Neural cell (in vitro differentiated cells): ENCODE measurements around the gene APOL6. TPM values are rescaled to one million over a fixed set of nuclear protein-coding genes. Genes with fewer than 3 reads are reported as not detected.

ENCODE experiments used
- H2AFZ ChIP-seq: fragments of 200-600, 300-800 bp; sonication (generic), shearing (Covaris generic); 2 replicates; pipeline ENCODE4 v1.6.0; 2014; ENCODE audit warnings: low read depth, mild to moderate bottlenecking, antibody characterized with exemption, low read length, moderate library complexity
- H3F3A ChIP-seq: fragments of 200-600 bp; shearing (Covaris generic); 2 replicates; pipeline ENCODE4 v1.6.1; 2016; ENCODE audit warnings: mild to moderate bottlenecking, moderate library complexity, mixed read lengths, antibody characterized with exemption, low read length; ENCODE audit not compliant: insufficient read depth, poor library complexity, severe bottlenecking
- H3K27ac ChIP-seq: fragments of 200-600, 300-800 bp; sonication (generic), shearing (Covaris generic); 2 replicates; pipeline ENCODE4 v1.5.1; 2014; ENCODE audit warnings: mild to moderate bottlenecking, low read length, moderate library complexity
- H3K27me3 ChIP-seq: fragments of 300-800, 200-600 bp; sonication (generic), shearing (Covaris generic); 2 replicates; pipeline ENCODE4 v1.6.0; 2014; ENCODE audit warnings: mild to moderate bottlenecking, low read depth, low read length, moderate library complexity; ENCODE audit not compliant: insufficient read depth
- H3K36me3 ChIP-seq: fragments of 300-800, 200-600 bp; sonication (generic), shearing (Covaris generic); 2 replicates; pipeline ENCODE4 v1.5.1; 2014; ENCODE audit warnings: mild to moderate bottlenecking, antibody characterized with exemption, low read length, moderate library complexity; ENCODE audit not compliant: insufficient read depth
- H3K4me2 ChIP-seq: fragments of 300-800, 200-600 bp; sonication (generic), shearing (Covaris generic); 2 replicates; pipeline ENCODE4 v1.6.0; 2014; ENCODE audit warnings: mild to moderate bottlenecking, low read length
- H3K4me3 ChIP-seq: fragments of 300-800, 200-600 bp; sonication (generic), shearing (Covaris generic); 2 replicates; pipeline ENCODE4 v1.5.1; 2014; ENCODE audit warnings: mild to moderate bottlenecking, low read length, moderate library complexity
- H3K79me2 ChIP-seq: fragments of 200-600 bp; shearing (Covaris generic); replicated peaks from 2 replicates; pipeline ENCODE4 v1.6.0; 2014; ENCODE audit warnings: mild to moderate bottlenecking, low read length, moderate library complexity; ENCODE audit not compliant: insufficient read depth
- H3K9ac ChIP-seq: fragments of 300-800, 200-600 bp; sonication (generic), shearing (Covaris generic); 2 replicates; pipeline ENCODE4 v1.6.1; 2016; ENCODE audit warnings: mild to moderate bottlenecking, low read length, mixed read lengths
- H3K9me2 ChIP-seq: fragments of 200-600 bp; shearing (Covaris generic); 2 replicates; pipeline ENCODE4 v1.6.1; 2016; ENCODE audit warnings: mild to moderate bottlenecking, low read length, mixed read lengths; ENCODE audit not compliant: insufficient read depth
- H3K9me3 ChIP-seq: fragments of 200-600, 300-800 bp; sonication (generic), shearing (Covaris generic); 2 replicates; pipeline ENCODE4 v1.6.1; 2016; ENCODE audit warnings: mild to moderate bottlenecking, mixed run types, low read length, moderate library complexity, mixed read lengths
- H4K20me1 ChIP-seq: fragments of 200-600 bp; shearing (Covaris generic); 2 replicates; pipeline ENCODE4 v1.6.1; 2016; ENCODE audit warnings: mild to moderate bottlenecking, mixed run types; ENCODE audit not compliant: insufficient read depth
- EP300 ChIP-seq: fragments of 450-650 bp; conservative IDR thresholded peaks from 2 replicates; pipeline ENCODE4 v1.6.1; 2014; ENCODE audit warnings: antibody characterized with exemption, mild to moderate bottlenecking, moderate library complexity; ENCODE audit not compliant: poor library complexity, severe bottlenecking
- EZH2 ChIP-seq: fragments of 200-600, 300-800 bp; shearing (Covaris generic), sonication (generic); IDR thresholded peaks from 2 replicates; pipeline ENCODE4 v1.6.1; 2014; ENCODE audit warnings: antibody characterized with exemption, low read length, borderline replicate concordance, mild to moderate bottlenecking; ENCODE audit not compliant: insufficient read depth, poor library complexity, severe bottlenecking
- MXI1 ChIP-seq: fragments of 450-650 bp; conservative IDR thresholded peaks from 2 replicates; pipeline ENCODE4 v1.6.1; 2014; ENCODE audit warnings: antibody characterized with exemption, mild to moderate bottlenecking; ENCODE audit not compliant: poor library complexity, severe bottlenecking
- POLR2AphosphoS5 ChIP-seq: IDR thresholded peaks from 2 replicates; pipeline ENCODE4 v1.6.1; 2012
- RAD21 ChIP-seq: fragments of 450-650 bp; conservative IDR thresholded peaks from 2 replicates; pipeline ENCODE4 v1.6.1; 2014; ENCODE audit warnings: antibody characterized with exemption, mild to moderate bottlenecking, moderate library complexity
- SMC3 ChIP-seq: fragments of 450-650 bp; conservative IDR thresholded peaks from 2 replicates; pipeline ENCODE4 v1.6.1; 2014; ENCODE audit warnings: antibody characterized with exemption, mild to moderate bottlenecking, moderate library complexity; ENCODE audit not compliant: poor library complexity
- TAF1 ChIP-seq: IDR thresholded peaks from 2 replicates; pipeline ENCODE4 v1.6.1; 2012; ENCODE audit warnings: low read depth
- polyA plus RNA-seq: library from polyadenylated mRNA; depleted of rRNA; stranded (reverse); fragments of >200 nt; gene quantifications from 2 replicates; pipeline ENCODE4 v1.2.3, GENCODE V29; 2014
- TF ChIP-seq, protein P1 (sequence below): IDR thresholded peaks from 2 replicates; pipeline ENCODE4 v1.6.1; 2012; ENCODE audit warnings: borderline replicate concordance
- TF ChIP-seq, protein P2 (sequence below): fragments of 450-650 bp; IDR thresholded peaks from 2 replicates; pipeline ENCODE4 v1.5.1; 2014; ENCODE audit warnings: antibody characterized with exemption, mild to moderate bottlenecking, moderate library complexity; ENCODE audit not compliant: poor library complexity, severe bottlenecking

The APOL6 gene
- polyA plus RNA-seq, 1 donor from 2014 or later = not detected

DNA sequence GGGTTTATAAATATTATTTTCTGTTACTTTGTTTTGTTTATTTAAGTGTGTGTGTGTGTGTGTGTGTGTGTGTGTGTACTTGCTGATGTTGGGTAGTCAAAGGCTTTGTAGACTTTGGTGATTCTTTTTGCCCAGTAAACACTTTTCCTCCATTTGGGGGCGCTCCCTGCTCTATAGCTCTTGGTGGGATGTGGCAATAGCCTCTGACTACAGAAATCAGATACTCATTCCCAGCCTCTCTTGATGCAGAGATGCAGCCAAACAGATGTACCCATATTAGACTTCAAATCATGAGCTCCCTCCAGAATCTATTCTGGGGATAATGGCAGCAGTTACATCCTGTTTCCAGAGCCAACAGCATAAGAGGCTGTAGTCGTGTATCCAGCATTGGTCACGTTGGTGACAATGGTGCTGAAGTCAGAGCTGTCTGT is 36.0 kb downstream of the APOL6 start:
- Histone ChIP-seq H3K9ac (no peak overlapping the region), H3K4me3 (no peak overlapping the region), H3K79me2 (no peaks in the 10 kb centered on the region), H3K27me3 (no peaks in the 10 kb centered on the region), H4K20me1 (no peaks in the 10 kb centered on the region), H3K36me3 (no peaks in the 10 kb centered on the region), H3K27ac (no peak overlapping the region), H3K9me3 (no peaks in the 10 kb centered on the region), H3K9me2 (no peaks in the 10 kb centered on the region), H3K4me2 (no peak overlapping the region), H2AFZ (no peak overlapping the region), H3F3A (no peaks in the 10 kb centered on the region)
- TF ChIP-seq, protein P1, sequence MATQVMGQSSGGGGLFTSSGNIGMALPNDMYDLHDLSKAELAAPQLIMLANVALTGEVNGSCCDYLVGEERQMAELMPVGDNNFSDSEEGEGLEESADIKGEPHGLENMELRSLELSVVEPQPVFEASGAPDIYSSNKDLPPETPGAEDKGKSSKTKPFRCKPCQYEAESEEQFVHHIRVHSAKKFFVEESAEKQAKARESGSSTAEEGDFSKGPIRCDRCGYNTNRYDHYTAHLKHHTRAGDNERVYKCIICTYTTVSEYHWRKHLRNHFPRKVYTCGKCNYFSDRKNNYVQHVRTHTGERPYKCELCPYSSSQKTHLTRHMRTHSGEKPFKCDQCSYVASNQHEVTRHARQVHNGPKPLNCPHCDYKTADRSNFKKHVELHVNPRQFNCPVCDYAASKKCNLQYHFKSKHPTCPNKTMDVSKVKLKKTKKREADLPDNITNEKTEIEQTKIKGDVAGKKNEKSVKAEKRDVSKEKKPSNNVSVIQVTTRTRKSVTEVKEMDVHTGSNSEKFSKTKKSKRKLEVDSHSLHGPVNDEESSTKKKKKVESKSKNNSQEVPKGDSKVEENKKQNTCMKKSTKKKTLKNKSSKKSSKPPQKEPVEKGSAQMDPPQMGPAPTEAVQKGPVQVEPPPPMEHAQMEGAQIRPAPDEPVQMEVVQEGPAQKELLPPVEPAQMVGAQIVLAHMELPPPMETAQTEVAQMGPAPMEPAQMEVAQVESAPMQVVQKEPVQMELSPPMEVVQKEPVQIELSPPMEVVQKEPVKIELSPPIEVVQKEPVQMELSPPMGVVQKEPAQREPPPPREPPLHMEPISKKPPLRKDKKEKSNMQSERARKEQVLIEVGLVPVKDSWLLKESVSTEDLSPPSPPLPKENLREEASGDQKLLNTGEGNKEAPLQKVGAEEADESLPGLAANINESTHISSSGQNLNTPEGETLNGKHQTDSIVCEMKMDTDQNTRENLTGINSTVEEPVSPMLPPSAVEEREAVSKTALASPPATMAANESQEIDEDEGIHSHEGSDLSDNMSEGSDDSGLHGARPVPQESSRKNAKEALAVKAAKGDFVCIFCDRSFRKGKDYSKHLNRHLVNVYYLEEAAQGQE = no peak
- TF ChIP-seq EZH2 (no peak), RAD21 (no peak), MXI1 (no peak), EP300 (no peak), TAF1 (no peak), SMC3 (no peak), POLR2AphosphoS5 (no peak)
- TF ChIP-seq, protein P2, sequence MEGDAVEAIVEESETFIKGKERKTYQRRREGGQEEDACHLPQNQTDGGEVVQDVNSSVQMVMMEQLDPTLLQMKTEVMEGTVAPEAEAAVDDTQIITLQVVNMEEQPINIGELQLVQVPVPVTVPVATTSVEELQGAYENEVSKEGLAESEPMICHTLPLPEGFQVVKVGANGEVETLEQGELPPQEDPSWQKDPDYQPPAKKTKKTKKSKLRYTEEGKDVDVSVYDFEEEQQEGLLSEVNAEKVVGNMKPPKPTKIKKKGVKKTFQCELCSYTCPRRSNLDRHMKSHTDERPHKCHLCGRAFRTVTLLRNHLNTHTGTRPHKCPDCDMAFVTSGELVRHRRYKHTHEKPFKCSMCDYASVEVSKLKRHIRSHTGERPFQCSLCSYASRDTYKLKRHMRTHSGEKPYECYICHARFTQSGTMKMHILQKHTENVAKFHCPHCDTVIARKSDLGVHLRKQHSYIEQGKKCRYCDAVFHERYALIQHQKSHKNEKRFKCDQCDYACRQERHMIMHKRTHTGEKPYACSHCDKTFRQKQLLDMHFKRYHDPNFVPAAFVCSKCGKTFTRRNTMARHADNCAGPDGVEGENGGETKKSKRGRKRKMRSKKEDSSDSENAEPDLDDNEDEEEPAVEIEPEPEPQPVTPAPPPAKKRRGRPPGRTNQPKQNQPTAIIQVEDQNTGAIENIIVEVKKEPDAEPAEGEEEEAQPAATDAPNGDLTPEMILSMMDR = no peak

DNA sequence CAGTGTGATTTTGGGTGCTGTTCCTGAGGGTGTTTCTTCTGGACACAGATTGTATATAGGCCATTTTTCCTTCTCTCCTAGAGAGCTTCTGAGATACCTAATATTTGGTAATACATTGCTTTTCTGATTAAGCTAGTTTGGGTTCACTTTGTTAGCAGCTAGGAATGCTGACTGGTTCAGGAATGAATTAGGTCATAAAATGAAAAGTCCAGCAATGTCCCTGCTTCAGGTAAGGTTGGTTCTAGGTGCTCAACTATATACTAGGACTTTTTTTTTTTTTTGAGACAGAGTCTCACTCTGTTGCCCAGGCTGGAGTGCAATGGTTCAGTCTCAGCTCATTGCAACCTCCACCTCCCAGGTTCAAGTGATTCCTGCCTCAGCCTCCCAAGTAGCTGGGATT is 36.5 kb downstream of the APOL6 start:
- H4K20me1 ChIP-seq = no peaks in the 10 kb centered on the region
- TF ChIP-seq MXI1 (no peak), TAF1 (no peak), SMC3 (no peak), RAD21 (no peak), EP300 (no peak), EZH2 (no peak)
- TF ChIP-seq, protein P2 = no peak
- H2AFZ ChIP-seq = no peak overlapping the region
- no peak overlapping the region for H3K9ac ChIP-seq
- H3K4me2 ChIP-seq = no peak overlapping the region
- no peaks in the 10 kb centered on the region for H3K9me2 ChIP-seq
- no peaks in the 10 kb centered on the region for H3K36me3 ChIP-seq
- no peaks in the 10 kb centered on the region for H3K9me3 ChIP-seq
- no peaks in the 10 kb centered on the region for H3K79me2 ChIP-seq
- H3K4me3 ChIP-seq = no peak overlapping the region
- H3F3A ChIP-seq = no peaks in the 10 kb centered on the region
- no peak overlapping the region for H3K27ac ChIP-seq
- H3K27me3 ChIP-seq = no peaks in the 10 kb centered on the region
